LNCAP (cell line): ENCODE measurements around the gene METAP1D.

Source experiments
- TF ChIP-seq, protein P1 (sequence below): fragments of 450-650 bp; IDR thresholded peaks from 2 replicates; pipeline ENCODE4 v1.5.1; 2017; ENCODE audit warnings: mild to moderate bottlenecking

Gene METAP1D

DNA sequence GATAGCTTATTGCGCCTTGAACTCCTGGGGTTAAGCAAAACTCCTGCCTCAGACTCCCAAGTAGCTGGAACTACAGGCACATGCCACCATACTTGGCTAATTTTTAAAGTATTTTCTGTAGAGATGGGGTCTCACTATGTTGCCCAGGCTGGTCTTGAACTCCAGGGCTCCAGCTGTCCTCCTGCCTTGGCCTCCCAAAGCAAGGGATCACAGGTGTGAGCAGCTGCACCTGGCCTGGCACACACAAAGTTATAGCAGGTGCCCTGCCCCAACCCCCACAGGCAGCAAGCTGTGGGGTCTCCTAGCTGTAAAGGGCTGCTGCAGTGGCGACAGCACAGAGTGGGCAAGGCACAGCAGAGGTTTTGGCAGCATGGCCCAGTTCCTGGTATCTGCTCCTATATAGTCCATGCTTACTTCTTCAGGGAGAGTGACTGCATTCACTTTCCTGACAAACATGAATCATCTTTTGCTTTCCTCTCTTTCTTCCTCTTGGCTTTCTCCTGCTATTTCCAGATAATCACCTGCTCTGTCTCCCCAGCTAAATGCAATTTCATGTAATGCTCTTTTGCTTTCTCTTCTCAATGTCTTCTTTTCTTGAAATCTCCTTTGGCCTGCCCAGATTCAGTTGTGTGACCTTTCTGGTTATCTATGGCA is 27.3 kb upstream of the METAP1D start:
- TF ChIP-seq, protein P1, sequence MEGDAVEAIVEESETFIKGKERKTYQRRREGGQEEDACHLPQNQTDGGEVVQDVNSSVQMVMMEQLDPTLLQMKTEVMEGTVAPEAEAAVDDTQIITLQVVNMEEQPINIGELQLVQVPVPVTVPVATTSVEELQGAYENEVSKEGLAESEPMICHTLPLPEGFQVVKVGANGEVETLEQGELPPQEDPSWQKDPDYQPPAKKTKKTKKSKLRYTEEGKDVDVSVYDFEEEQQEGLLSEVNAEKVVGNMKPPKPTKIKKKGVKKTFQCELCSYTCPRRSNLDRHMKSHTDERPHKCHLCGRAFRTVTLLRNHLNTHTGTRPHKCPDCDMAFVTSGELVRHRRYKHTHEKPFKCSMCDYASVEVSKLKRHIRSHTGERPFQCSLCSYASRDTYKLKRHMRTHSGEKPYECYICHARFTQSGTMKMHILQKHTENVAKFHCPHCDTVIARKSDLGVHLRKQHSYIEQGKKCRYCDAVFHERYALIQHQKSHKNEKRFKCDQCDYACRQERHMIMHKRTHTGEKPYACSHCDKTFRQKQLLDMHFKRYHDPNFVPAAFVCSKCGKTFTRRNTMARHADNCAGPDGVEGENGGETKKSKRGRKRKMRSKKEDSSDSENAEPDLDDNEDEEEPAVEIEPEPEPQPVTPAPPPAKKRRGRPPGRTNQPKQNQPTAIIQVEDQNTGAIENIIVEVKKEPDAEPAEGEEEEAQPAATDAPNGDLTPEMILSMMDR, result no peak

DNA sequence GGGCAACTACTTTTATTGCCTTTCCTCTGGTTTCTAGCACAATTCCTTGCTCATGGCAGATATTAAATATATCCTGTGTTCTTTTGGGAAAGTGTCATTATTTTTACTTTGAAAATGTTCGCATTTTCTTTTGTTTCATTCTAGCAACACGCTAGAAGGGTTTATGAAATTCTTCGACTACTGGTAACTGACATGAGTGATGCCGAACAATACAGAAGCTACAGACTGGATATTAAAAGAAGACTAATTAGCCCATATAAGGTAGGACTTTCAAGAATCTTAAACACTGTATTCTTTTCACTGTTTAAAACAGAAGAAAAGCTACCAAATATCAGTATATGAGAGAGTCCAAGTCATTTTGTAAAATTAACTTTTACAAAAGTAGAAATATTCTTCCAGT is 20.6 kb upstream of the METAP1D start:
- TF ChIP-seq, protein P1, result no peak

DNA sequence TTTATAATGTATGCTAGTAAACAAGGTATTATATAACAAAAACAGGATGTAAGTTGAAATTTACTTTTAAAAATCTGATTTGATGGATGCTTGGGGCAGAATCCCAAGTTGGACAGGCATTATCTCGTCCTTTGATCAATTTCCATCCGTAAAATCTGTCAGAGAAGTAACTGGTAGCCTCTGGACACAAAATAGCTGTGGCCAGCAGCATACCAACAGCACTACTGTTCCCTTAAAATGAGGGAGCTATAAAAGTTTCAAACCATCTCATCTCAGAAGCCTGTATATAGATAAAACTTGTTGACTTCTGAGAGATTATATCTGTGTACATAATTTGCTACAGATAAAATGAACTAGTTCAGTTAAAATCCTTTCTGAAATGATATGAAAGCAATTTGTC is 14.7 kb upstream of the METAP1D start:
- TF ChIP-seq, protein P1, result no peak

DNA sequence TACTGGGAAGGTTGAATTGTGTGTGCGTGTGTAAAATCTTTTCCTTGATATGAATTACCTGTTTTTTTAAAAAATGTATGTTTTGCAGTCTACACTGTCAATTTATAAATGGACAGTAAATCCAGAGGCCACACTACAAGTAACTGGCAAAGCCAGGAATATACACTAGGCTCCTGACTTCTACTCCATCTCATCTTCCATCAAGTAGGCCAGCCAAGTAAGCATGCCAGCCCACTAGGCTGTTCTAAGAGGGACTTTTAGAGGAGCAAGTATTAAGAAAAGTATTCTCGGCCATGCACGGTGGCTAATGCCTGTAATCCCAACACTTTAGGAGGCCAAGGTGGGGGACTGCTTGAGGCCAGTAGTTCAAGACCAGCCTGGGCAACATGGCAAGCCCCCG is 13.0 kb upstream of the METAP1D start:
- TF ChIP-seq, protein P1, result no peak

DNA sequence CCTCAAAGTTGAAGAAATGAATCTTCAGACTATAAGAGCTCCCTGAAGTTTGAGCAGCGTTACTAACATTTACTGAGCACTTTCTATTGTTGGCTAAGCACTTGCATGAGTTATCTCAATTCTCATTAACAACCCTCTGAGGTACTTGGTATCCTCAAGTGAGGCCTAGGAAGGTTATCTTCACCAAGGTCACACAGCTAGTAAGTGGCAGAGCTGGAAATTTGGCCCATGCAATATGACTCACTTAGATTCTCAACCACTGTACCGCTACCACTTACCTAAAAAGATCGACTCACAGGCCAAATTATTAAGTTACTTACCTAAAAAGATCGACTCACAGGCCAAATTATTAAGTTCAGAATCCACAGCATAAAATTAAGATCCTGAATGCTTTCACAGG is 8.7 kb upstream of the METAP1D start:
- TF ChIP-seq, protein P1, result no peak

DNA sequence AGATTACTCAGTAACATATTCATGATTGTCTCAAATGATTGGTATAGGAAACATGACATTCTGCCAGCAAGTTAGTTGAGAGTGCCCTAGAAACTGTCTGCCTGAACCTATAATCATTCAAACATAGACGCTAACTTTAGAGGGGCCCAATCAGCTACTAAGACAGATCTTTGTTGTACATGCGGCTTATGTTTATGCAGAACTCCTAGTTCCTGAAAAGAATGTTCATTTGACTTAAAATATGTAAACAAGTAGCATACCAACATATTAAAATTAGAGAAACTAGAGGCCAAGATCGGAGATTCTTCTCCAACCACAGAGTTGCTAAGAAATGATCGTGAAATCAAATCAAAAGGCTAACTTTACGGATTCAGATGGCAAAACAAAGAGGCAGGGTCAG is 4.2 kb upstream of the METAP1D start:
- TF ChIP-seq, protein P1, result no peak

DNA sequence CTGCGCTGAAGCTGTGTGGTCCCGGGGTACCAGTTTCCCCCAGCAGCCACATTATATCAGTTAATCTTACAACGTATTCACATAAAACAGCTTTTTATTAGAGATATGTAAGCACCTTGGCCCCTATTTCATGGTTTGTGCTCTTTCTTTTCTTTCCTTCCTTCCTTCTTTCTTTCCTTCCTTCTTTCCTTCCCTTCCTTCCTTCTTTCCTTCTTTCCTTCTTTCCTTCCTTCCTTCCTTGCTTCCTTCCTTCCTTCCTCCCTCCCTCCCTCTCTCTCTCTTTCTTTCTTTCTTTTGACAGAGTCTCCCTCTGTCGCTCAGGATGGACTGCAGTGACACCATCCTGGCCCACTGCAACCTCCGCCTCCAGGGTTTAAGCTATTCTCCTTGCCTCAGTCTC is 3.7 kb upstream of the METAP1D start:
- TF ChIP-seq, protein P1, result no peak

DNA sequence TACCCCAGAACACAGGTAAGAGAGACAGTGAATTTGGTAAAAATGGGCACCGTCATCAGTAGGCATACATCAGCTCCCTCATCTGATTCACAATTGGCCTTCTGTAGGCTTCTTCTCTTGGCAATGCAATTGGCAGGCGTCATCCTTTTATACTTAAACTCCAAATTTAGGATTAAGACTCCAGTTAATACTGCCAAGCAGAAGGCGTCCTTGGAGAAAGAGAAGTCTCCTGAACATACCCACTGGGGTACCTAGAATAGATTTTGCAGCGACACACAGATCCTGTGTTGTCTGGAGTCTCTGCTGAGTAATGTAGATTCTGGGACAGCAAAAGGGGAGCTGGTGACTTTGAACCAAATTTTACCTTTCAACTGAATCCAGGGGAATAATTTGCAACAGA is 592 bp upstream of the METAP1D start:
- TF ChIP-seq, protein P1, result no peak
